ENCODE results near the gene INO80D. TPM values are rescaled to one million over a fixed set of nuclear protein-coding genes. Genes with fewer than 3 reads are reported as not detected.
"Not testable (repeated sequence)": the region's sequence is repeated elsewhere in the genome, so short reads cannot be mapped to it uniquely, and the experiment has no call there.

Gene INO80D, protein sequence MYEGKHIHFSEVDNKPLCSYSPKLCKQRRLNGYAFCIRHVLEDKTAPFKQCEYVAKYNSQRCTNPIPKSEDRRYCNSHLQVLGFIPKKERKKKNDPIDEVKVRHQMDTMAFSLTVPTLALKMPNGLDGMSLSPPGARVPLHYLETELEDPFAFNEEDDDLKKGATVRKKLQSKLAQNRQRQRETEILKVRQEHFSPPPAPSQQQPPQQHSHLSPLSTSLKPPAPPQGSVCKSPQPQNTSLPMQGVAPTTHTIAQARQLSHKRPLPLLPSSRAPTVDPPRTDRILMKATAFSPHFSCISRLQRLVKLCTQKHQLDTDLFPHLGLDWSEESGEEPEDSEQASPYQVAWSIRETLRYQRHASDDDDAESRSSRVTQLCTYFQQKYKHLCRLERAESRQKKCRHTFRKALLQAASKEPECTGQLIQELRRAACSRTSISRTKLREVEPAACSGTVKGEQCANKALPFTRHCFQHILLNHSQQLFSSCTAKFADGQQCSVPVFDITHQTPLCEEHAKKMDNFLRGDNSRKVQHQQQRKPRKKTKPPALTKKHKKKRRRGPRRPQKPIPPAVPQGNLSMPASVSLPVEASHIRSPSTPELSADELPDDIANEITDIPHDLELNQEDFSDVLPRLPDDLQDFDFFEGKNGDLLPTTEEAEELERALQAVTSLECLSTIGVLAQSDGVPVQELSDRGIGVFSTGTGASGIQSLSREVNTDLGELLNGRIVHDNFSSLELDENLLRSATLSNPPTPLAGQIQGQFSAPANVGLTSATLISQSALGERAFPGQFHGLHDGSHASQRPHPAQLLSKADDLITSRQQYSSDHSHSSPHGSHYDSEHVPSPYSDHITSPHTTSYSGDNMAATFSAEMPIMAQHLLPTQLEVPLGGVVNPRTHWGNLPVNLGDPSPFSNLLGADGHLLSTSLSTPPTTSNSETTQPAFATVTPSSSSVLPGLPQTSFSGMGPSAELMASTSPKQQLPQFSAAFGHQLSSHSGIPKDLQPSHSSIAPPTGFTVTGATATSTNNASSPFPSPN
- total RNA-seq (2014; rRNA removed; shearing (Covaris generic)): 7.4 and 8.0 TPM in 2 replicates
- polyA plus RNA-seq (2014; cell fraction: nucleus; rRNA removed): 3.9 and 4.9 TPM in 2 replicates

DNA sequence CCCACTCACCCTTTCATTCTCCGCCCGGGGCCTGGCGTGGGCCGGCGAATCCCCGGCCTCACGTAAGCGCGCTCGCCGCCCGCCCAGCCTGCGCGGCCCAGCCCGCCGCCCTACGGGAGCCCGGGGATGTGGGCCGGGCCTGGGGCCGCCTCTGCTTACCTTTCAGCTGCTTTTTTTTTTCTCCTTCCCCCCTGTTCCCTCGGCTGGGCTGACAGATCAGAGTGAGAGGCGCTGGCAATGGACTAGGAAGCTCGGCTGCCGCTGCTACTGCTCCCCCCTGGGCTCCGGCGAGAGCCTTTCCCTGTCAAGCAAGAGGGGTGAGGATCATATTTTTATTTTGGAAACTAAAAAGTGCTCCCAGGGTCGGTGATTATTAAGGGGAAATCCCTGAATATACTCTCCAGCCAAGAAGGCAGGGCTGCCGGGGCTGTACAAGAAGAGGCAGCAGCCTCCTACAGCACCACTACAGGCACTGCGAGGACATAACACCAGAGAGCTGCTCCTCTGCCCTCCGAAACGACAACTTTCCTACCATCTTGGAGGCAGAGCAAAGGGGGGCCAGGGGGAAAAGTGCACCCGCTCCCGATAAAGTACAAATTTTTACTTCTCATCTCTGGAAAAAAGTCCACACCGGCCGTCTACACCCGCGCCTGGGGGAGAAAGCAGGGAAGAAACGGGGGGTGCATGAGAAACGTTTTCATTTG lies at the start of gene INO80D:
TSS of gene INO80D (minus strand) at position 433 of the 704 bp plus-strand sequence. CDS start 23,158 bp downstream, outside the sequence.
- peak; percentile 82 for DNase-seq (ENCODE audit: extremely low read depth, low read depth)

DNA sequence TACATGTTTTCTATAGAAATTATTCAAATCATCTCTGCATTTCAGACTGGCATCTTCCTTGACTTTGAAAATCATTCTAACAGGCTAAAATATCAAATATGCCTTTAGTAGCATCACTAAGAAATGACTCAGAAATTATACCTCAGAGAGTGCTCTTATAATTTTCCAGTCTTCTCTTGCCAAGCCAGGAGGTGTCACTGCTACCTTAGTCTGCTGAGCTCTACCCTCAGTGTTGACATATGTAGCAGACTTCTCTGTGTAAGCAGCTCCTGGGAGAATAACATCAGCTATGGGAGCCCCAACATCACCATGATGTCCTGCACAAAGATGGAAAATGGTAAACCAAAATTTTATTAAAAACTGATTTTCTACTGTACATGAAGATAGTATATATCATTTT lies 41.7 kb upstream of the INO80D start:
- no peak for DNase-seq (ENCODE audit: extremely low read depth, low read depth)

- no peak for DNase-seq (ENCODE audit: extremely low read depth, low read depth)
Observed at GRCh38 chr2:206125901-206126300, 39.9 kb upstream of the INO80D start.

- DNase-seq (ENCODE audit: extremely low read depth, low read depth): not testable (repeated sequence)
Observed at GRCh38 chr2:206122569-206122968, 36.6 kb upstream of the INO80D start.

- no peak for DNase-seq (ENCODE audit: extremely low read depth, low read depth)
Observed at GRCh38 chr2:206116278-206116677, 30.3 kb upstream of the INO80D start.

DNA sequence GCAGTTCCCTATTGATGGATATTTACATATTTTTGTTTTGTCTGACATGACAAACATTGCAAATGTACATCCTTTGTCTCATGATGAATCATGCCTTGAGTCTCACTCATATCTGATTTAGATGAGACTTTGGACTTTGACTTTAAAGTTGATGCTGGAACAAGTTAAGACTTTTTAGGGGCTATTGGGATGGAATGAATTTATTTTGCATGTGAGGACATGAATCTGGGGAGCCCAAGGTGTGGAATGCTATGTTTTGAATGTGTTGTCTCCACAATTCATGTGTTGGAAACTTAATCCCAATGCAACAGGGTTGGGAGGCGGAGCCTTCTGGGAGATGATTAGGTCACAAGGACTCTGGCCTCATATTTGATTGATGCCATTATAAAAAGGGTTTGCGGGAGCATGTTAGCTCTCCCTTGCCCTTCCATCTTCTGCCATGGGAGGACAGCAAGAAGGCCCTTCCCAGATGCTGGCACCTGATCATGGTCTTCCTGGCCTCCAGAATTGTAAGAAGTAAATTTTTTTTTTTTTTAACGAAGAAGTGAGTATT lies 29.1 kb upstream of the INO80D start:
- no peak for DNase-seq (ENCODE audit: extremely low read depth, low read depth)

DNA sequence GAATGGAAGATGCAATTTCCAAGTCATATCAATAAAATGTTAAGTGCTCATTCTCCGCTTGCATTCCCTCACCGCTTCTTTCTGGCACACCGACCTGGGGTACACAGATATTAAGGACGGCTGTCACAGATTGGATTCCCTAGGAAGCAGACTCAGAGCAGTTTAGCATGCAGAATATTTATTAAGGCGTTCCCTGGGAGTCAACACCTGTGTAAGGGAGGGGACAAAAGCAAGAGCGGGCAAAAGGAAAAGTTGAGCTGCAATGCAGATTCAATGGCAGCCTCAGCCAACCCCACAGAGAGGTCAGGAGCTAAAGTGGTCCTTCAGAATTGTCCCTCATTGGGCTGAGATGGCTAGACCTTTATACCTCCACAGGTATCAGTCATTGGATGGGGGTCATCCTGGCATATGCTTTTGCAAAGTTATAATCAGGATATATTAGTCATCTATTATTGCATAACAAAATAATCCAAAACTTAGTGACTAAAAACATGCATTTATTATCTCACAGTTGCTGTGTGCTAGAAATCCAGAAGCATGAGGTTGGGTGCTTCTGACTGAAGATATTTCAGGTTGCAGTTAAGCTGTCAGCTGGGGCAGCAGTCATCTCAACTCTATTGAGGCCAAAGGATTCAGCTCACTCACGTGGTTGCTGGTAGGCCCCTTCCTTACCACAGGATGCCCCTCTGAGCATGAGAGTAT lies 27.0 kb upstream of the INO80D start:
- no peak for DNase-seq (ENCODE audit: extremely low read depth, low read depth)

- no peak for DNase-seq (ENCODE audit: extremely low read depth, low read depth)
Observed at GRCh38 chr2:206112108-206112507, 26.1 kb upstream of the INO80D start.

GRCh38 chr2:206108713-206109112 lies 22.7 kb upstream of the INO80D start:
- no peak for DNase-seq (ENCODE audit: extremely low read depth, low read depth)

DNA sequence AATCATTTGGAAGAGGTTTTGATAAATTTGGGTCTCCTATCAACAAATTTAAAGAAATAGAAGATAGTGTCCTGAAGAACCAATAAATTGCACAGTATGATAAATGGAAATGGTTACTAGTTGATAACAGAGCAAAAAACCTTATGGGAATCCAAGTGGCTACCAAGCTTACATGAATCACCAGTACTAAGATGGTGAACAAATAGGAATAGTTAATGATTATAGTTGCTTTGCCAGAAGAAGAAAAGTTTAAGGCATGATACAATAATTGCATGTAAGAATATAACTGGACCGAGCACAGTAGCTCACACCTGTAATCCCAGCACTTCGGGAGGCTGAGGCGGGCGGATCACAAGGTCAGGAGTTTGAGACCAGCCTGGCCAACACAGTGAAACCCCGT lies 19.6 kb upstream of the INO80D start:
- DNase-seq (ENCODE audit: extremely low read depth, low read depth): no peak

GRCh38 chr2:206105038-206105437 lies 19.1 kb upstream of the INO80D start:
- no peak for DNase-seq (ENCODE audit: extremely low read depth, low read depth)

GRCh38 chr2:206098872-206099271 lies 12.9 kb upstream of the INO80D start:
- not testable (repeated sequence) for DNase-seq (ENCODE audit: extremely low read depth, low read depth)

DNA sequence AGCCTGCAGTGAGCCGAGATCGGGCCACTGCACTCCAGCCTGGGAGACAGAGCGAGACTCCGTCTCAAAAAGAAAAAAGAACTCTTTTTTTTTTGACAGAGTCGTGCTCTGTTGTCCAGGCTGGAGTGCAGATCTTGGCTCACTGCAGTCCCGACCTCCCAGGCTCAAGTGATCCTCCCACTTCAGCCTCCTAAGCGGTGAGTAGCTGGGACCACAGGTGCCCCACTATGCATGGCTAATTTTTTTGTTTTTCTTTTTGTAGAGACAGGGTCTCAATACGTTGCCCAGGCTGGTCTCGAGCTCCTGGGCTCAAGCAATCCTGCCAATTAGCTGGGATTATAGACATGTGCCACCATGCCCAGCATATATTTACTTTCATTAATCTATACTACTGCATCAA lies 12.5 kb upstream of the INO80D start:
- DNase-seq (ENCODE audit: extremely low read depth, low read depth): no peak

GRCh38 chr2:206096876-206097275 lies 10.9 kb upstream of the INO80D start:
- DNase-seq (ENCODE audit: extremely low read depth, low read depth): no peak

- DNase-seq (ENCODE audit: extremely low read depth, low read depth): no peak
Observed at GRCh38 chr2:206095536-206096332, 9.8 kb upstream of the INO80D start.

- DNase-seq (ENCODE audit: extremely low read depth, low read depth): no peak
Observed at GRCh38 chr2:206092297-206092696, 6.3 kb upstream of the INO80D start.

DNA sequence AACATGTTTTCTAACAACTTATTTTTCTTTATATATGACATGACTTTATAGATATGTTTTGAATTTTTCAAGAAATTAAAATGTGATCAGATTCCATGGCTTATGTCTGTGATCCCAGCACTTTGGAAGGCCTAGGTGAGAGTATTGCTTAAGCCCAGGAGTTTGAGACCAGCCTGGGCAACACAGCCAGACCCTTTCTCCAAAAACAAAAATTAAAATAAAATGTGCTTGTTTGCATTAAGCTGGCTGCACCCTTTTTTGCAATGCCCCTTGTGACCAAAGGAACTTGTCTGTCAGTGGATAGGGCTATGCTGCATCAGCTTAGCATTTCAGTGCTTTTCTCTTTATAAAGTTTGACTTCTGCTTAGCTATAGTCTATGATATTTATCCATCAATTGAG lies 2.3 kb upstream of the INO80D start:
- no peak for DNase-seq (ENCODE audit: extremely low read depth, low read depth)

DNA sequence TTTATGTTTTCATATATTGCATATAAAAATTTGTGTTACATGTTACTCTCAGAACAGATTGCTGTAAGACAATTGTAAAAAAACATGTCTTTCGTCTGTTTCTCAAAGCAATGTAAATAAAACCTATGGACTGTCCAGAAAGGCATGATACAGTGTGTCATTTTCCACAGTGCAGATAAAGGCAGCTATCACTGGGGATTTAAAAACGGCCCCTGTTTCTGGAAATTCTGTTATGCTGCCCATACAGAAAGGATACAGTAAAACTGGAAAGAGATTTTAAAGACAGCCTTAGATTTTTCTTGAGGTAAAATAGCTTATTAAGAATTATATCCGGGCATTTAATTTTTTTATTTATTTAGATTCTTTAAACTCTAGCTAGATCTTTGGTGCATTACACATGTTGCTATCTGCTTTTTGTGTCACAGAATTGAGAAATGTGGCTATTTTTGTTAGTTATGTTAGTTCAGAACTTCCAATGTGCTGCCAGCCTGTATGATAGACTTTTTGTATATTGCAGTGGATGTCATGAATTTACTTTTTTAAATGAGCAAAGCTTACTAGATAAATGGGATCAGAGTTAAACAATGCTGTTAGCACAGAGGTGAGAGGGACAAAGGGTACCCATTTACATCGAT lies 859 bp upstream of the INO80D start:
- DNase-seq (ENCODE audit: extremely low read depth, low read depth): no peak

Measured in NCI-H460 (cell line).